HEK293 (cell line): Measurements from ENCODE around the gene BORCS8.

Experiments
- CTCF ChIP-seq: fragments of 450-650 bp; formaldehyde crosslinking; IDR thresholded peaks from 2 replicates; pipeline ENCODE4 v1.5.1; 2016; ENCODE audit warnings: missing biosample characterization, missing genetic modification characterization
- TF ChIP-seq, protein P1 (sequence below): fragments of 450-650 bp; formaldehyde crosslinking; IDR thresholded peaks from 2 replicates; pipeline ENCODE4 v1.5.1; 2016; ENCODE audit warnings: missing biosample characterization, missing genetic modification characterization

DNA sequence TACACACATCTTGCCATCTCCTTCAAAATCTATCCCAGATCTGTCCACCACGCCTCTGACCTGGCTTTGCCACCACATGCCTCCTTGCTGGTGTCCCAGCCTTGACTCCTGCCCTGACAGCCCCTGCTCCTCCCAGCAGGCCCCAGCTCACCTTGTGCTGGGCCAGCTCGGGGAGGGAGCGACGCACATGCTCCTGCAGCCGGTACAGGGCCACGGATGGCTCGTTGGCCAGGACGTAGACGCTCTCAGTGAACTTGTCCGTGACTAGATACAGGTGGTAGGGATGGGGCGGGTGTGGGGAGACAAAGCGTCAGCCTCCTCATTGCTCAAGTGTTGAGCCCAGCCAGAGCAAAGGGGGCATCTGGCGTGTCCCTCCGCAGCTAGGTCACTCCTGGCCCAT is 5.2 kb downstream of the BORCS8 start:
- TF ChIP-seq CTCF (tag by site-specific recombination): no peak
- TF ChIP-seq, protein P1, sequence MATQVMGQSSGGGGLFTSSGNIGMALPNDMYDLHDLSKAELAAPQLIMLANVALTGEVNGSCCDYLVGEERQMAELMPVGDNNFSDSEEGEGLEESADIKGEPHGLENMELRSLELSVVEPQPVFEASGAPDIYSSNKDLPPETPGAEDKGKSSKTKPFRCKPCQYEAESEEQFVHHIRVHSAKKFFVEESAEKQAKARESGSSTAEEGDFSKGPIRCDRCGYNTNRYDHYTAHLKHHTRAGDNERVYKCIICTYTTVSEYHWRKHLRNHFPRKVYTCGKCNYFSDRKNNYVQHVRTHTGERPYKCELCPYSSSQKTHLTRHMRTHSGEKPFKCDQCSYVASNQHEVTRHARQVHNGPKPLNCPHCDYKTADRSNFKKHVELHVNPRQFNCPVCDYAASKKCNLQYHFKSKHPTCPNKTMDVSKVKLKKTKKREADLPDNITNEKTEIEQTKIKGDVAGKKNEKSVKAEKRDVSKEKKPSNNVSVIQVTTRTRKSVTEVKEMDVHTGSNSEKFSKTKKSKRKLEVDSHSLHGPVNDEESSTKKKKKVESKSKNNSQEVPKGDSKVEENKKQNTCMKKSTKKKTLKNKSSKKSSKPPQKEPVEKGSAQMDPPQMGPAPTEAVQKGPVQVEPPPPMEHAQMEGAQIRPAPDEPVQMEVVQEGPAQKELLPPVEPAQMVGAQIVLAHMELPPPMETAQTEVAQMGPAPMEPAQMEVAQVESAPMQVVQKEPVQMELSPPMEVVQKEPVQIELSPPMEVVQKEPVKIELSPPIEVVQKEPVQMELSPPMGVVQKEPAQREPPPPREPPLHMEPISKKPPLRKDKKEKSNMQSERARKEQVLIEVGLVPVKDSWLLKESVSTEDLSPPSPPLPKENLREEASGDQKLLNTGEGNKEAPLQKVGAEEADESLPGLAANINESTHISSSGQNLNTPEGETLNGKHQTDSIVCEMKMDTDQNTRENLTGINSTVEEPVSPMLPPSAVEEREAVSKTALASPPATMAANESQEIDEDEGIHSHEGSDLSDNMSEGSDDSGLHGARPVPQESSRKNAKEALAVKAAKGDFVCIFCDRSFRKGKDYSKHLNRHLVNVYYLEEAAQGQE: no peak
